ENCODE data around the gene IMPG2.

DNA sequence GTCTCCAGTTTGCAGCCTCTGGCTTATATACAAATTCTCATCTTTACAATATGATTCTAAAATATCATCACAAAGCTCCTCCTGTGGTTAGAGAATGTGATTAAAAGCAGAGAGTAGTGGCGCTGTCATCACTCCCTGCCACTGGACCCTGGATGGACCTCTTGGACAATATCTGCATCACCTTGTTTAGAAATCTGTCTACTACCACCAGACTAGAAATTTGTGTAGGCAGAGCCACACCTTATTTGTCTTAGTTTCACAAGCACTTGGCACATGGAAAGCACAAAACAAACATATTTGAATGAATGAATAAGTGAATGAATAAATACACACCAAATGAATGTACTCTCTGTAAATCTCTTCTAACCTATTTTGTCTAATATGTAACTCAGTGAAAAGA is 68.1 kb downstream of the IMPG2 start:
- TF ChIP-seq, protein P1, sequence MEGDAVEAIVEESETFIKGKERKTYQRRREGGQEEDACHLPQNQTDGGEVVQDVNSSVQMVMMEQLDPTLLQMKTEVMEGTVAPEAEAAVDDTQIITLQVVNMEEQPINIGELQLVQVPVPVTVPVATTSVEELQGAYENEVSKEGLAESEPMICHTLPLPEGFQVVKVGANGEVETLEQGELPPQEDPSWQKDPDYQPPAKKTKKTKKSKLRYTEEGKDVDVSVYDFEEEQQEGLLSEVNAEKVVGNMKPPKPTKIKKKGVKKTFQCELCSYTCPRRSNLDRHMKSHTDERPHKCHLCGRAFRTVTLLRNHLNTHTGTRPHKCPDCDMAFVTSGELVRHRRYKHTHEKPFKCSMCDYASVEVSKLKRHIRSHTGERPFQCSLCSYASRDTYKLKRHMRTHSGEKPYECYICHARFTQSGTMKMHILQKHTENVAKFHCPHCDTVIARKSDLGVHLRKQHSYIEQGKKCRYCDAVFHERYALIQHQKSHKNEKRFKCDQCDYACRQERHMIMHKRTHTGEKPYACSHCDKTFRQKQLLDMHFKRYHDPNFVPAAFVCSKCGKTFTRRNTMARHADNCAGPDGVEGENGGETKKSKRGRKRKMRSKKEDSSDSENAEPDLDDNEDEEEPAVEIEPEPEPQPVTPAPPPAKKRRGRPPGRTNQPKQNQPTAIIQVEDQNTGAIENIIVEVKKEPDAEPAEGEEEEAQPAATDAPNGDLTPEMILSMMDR (conservative IDR thresholded peaks at IDR 0.05; ENCODE audit: low read depth, low read length), result no peak
- TF ChIP-seq EZH2 (IDR thresholded peaks at IDR 0.05; ENCODE audit: borderline replicate concordance, low read depth, low read length, poor library complexity, severe bottlenecking), result no peak

Measured in A673 (cell line).